GM12873 (cell line): ENCODE data around the gene SFRP2.

Source experiments
- CTCF ChIP-seq: IDR thresholded peaks from 2 replicates; pipeline ENCODE4 v1.5.1; 2012; ENCODE audit warnings: low read depth, mild to moderate bottlenecking, moderate library complexity, low read length, control low read depth; ENCODE audit not compliant: insufficient read depth; ENCODE audit errors: missing control alignments

SFRP2 gene

GRCh38 chr4:153773236-153773690 is 15.6 kb downstream of the SFRP2 start:
- TF ChIP-seq CTCF = peak; percentile 7

GRCh38 chr4:153771046-153771445 is 17.8 kb downstream of the SFRP2 start:
- no peak for TF ChIP-seq CTCF

- TF ChIP-seq CTCF = no peak
These were observed 22.1 kb downstream of the SFRP2 start for GRCh38 chr4:153766758-153767157.

GRCh38 chr4:153765894-153766293 is 23.0 kb downstream of the SFRP2 start:
- TF ChIP-seq CTCF = no peak

- TF ChIP-seq CTCF = no peak
These were observed 24.1 kb downstream of the SFRP2 start for GRCh38 chr4:153764601-153765368.

GRCh38 chr4:153763404-153763803 is 25.5 kb downstream of the SFRP2 start:
- peak; percentile 44 for TF ChIP-seq CTCF

GRCh38 chr4:153759407-153760316 is 29.2 kb downstream of the SFRP2 start, which contains the start of gene RNF175:
RNF175 (minus strand) TSS chr4:153760024; CDS start chr4:153759862, 162 bp downstream.
- TF ChIP-seq CTCF = no peak
